ENCODE measurements around the gene THSD7A.
"Not testable (repeated sequence)": the region's sequence is repeated elsewhere in the genome, so short reads cannot be mapped to it uniquely, and the experiment has no call there.

DNA sequence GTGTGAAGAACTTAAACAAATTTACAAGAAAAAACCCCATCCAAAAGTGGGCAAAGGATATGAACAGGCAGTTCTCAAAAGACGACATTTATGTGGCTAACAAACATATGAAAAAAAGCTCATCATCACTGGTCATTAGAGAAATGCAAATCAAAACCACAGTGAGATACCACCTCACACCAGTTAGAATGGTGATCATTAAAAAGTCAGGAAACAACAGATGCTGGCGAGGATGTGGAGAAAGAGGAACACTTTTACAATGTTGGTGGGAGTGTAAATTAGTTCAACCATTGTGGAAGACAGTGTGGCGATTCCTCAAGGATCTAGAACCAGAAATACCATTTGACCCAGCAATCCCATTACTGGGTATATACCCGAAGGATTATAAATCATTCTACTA lies 388.1 kb downstream of the THSD7A start:
- TF ChIP-seq EZH2 (IDR thresholded peaks at IDR 0.05); POLR2AphosphoS5 (IDR thresholded peaks at IDR 0.05; ENCODE audit: borderline replicate concordance, low read depth, low read length); FOXP2 (optimal IDR thresholded peaks at IDR 0.05; ENCODE audit: control extremely low read depth, extremely low read length, insufficient read depth): not testable (repeated sequence)

Measured in SK-N-MC (cell line).